Gastrocnemius medialis (tissue), 4 donors: ENCODE data around the gene RICTOR. TPM values are rescaled to one million over a fixed set of nuclear protein-coding genes. Genes with fewer than 3 reads are reported as not detected.

Experiments used
- ATAC-seq, 2 donors: fragments of 150-250 bp; one replicate each; pipeline ENCODE4 v1.9.1; 2016
- DNase-seq, 2 donors: peaks; one replicate each; pipeline ENCODE4 v3.0.0-alpha.2; 2019
- H3K27ac ChIP-seq, 4 donors: fragments of 200-600 bp; sonication (generic); 1 replicate in 1 of 4; 2 replicates in 3 of 4; pipeline ENCODE4 v1.5.1; 2016 to 2018; ENCODE audit warnings: mild to moderate bottlenecking in 2 of 4, moderate library complexity in 1 of 4
- H3K27me3 ChIP-seq, 3 donors: fragments of 200-600 bp; sonication (generic) in 2 of 3; 1 replicate in 1 of 3; 2 replicates in 2 of 3; pipeline versions ENCODE4 v1.5.1 to v1.6.0; 2016 to 2019; ENCODE audit warnings: mild to moderate bottlenecking in 1 of 3, moderate library complexity in 1 of 3
- H3K36me3 ChIP-seq, 2 donors: fragments of 200-600 bp; sonication (generic) in 1 of 2; one replicate each; pipeline ENCODE4 v1.5.1; 2017 to 2018
- H3K4me1 ChIP-seq, 2 donors: fragments of 200-600 bp; sonication (generic) in 1 of 2; one replicate each; pipeline ENCODE4 v1.5.1; 2016 to 2017; ENCODE audit warnings: mild to moderate bottlenecking in 2 of 2
- H3K4me3 ChIP-seq, 4 donors: fragments of 200-600 bp; sonication (generic) in 3 of 4; 1 replicate in 1 of 4; 2 replicates in 3 of 4; pipeline ENCODE4 v1.5.1; 2016 to 2019; ENCODE audit warnings: mild to moderate bottlenecking in 2 of 4
- H3K9me3 ChIP-seq, 3 donors: fragments of 200-600 bp; sonication (generic) in 2 of 3; 1 replicate in 1 of 3; 2 replicates in 2 of 3; pipeline ENCODE4 v1.5.1; 2016 to 2019
- CTCF ChIP-seq, 5 experiments: fragments of 450-650 bp in 3 of 5; fragments of 200-600 bp in 2 of 5; sonication (generic) in 2 of 5; IDR thresholded peaks in 4 of 5; conservative IDR thresholded peaks in 1 of 5; 1 replicate in 4 of 5; 2 replicates in 1 of 5; pipeline ENCODE4 v1.5.1; 2016 to 2019; ENCODE audit warnings: antibody characterized with exemption in 5 of 5, mild to moderate bottlenecking in 3 of 5, moderate library complexity in 3 of 5
- POLR2A ChIP-seq, 2 donors: fragments of 450-650 bp; IDR thresholded peaks; one replicate each; pipeline ENCODE4 v1.6.1; 2017; ENCODE audit warnings: antibody characterized with exemption in 2 of 2, mild to moderate bottlenecking in 2 of 2, moderate library complexity in 2 of 2
- in situ Hi-C, 4 donors: fragments of 200-750 bp; cut with MboI; loops; one replicate each; pipeline versions ENCODE4 v1.15.0 to v1.8.0; 2017; ENCODE audit warnings: low sequenced_read_pairs in 4 of 4
- intact Hi-C: fragments of 100-400 bp; cut with DNase I; formaldehyde crosslinking; loops from one replicate; pipeline ENCODE4 v1.15.1; 2023; ENCODE audit warnings: low total_unique reads
- total RNA-seq, 4 donors: library from RNA; depleted of rRNA; stranded (reverse); fragments of >200 nt; gene quantifications; one replicate each; pipeline versions ENCODE4 v1.1.0 to v1.2.3, GENCODE V29; 2016

Gene RICTOR
- total RNA-seq, 4 donors from 2014 or later, result 28.9 to 56.9 (median 37.0) TPM

- Histone ChIP-seq H3K4me3 (no peak overlapping the region), H3K36me3 (peaks cover 0 to 8% of the 10 kb centered on the region in 2 donors), H3K4me1 (peaks cover 20 to 36% of the 10 kb centered on the region in 2 donors), H3K9me3 (no peaks in the 10 kb centered on the region), H3K27me3 (no peaks in the 10 kb centered on the region), H3K27ac (peak overlapping the region in 1 of 4 donors; percentile 8)
- no peak for DNase-seq
- no peak for TF ChIP-seq CTCF (IDR thresholded peaks at IDR 0.05 in 4 of 5, conservative IDR thresholded peaks at IDR 0.05 in 1 of 5)
- no peak for ATAC-seq
- in situ Hi-C loops (no loop called here), intact Hi-C loops (no loop called here)
Observed at GRCh38 chr5:39024884-39025283, 49.3 kb downstream of the RICTOR start.

- peaks cover 20 to 36% of the 10 kb centered on the region in 2 donors for H3K4me1 ChIP-seq
- peaks cover 0 to 15% of the 10 kb centered on the region in 2 donors for H3K36me3 ChIP-seq
- intact Hi-C loops (no loop called here), in situ Hi-C loops (no loop called here)
- no peak overlapping the region for H3K4me3 ChIP-seq
- peak overlapping the region in 3 of 4 donors; percentile 5 to 15 (median 8) for H3K27ac ChIP-seq
- ATAC-seq, result peak in 1 of 2 donors; percentile 60
- TF ChIP-seq CTCF (IDR thresholded peaks at IDR 0.05 in 4 of 5, conservative IDR thresholded peaks at IDR 0.05 in 1 of 5), result peak in 1 of 5 experiments; percentile 32
- TF ChIP-seq POLR2A (IDR thresholded peaks at IDR 0.05), result no peak
- no peak for DNase-seq
- H3K9me3 ChIP-seq, result no peaks in the 10 kb centered on the region
- H3K27me3 ChIP-seq, result no peaks in the 10 kb centered on the region
Observed at GRCh38 chr5:39024005-39024404, 50.2 kb downstream of the RICTOR start.

GRCh38 chr5:39023121-39023520, 51.1 kb downstream of the RICTOR start:
- no peak for TF ChIP-seq POLR2A (IDR thresholded peaks at IDR 0.05)
- TF ChIP-seq CTCF (IDR thresholded peaks at IDR 0.05 in 4 of 5, conservative IDR thresholded peaks at IDR 0.05 in 1 of 5), result no peak
- Histone ChIP-seq H3K4me3 (no peak overlapping the region), H3K36me3 (peaks cover 0 to 15% of the 10 kb centered on the region in 2 donors), H3K27me3 (no peaks in the 10 kb centered on the region), H3K27ac (peak overlapping the region in 1 of 4 donors; percentile 8), H3K4me1 (peaks cover 21 to 37% of the 10 kb centered on the region in 2 donors), H3K9me3 (no peaks in the 10 kb centered on the region)
- DNase-seq (no peak), ATAC-seq (no peak)
- in situ Hi-C loops (no loop called here), intact Hi-C loops (no loop called here)

- H3K9me3 ChIP-seq, result no peaks in the 10 kb centered on the region
- no peak for DNase-seq
- peaks cover 24 to 47% of the 10 kb centered on the region in 2 donors for H3K4me1 ChIP-seq
- ATAC-seq, result no peak
- peak overlapping the region in 1 of 4 donors; percentile 31 for H3K27ac ChIP-seq
- TF ChIP-seq POLR2A (IDR thresholded peaks at IDR 0.05), result no peak
- no peak for TF ChIP-seq CTCF (IDR thresholded peaks at IDR 0.05 in 4 of 5, conservative IDR thresholded peaks at IDR 0.05 in 1 of 5)
- H3K27me3 ChIP-seq, result no peaks in the 10 kb centered on the region
- H3K4me3 ChIP-seq, result no peak overlapping the region
- peaks cover 0 to 15% of the 10 kb centered on the region in 2 donors for H3K36me3 ChIP-seq
- in situ Hi-C loops, result no loop called here
- intact Hi-C loops, result no loop called here
Observed at GRCh38 chr5:39022151-39022550, 52.0 kb downstream of the RICTOR start.

GRCh38 chr5:39021413-39021812, 52.8 kb downstream of the RICTOR start:
- peaks cover 24 to 55% of the 10 kb centered on the region in 2 donors for H3K4me1 ChIP-seq

More at GRCh38 chr5:39021413-39021812, 52.8 kb downstream of the RICTOR start:
- Histone ChIP-seq H3K27me3 (no peaks in the 10 kb centered on the region), H3K36me3 (peaks cover 0 to 15% of the 10 kb centered on the region in 2 donors), H3K27ac (peak overlapping the region in 1 of 4 donors; percentile 31), H3K9me3 (no peaks in the 10 kb centered on the region), H3K4me3 (no peak overlapping the region)
- no peak for ATAC-seq
- intact Hi-C loops (no loop called here), in situ Hi-C loops (no loop called here)
- TF ChIP-seq POLR2A (IDR thresholded peaks at IDR 0.05) (no peak), CTCF (IDR thresholded peaks at IDR 0.05 in 4 of 5, conservative IDR thresholded peaks at IDR 0.05 in 1 of 5) (no peak)
- no peak for DNase-seq
